ENCODE data around the gene SNRPN. TPM values are rescaled to one million over a fixed set of nuclear protein-coding genes. Genes with fewer than 3 reads are reported as not detected.

SNRPN gene
- total RNA-seq, 6 experiments from 2014 or later = 21.7 to 37.7 (median 30.4) TPM

- no peak for TF ChIP-seq CTCF (IDR thresholded peaks at IDR 0.05)
- TF ChIP-seq POLR2A (IDR thresholded peaks at IDR 0.05) = no peak
- H3K4me3 ChIP-seq = no peak overlapping the region
- no peaks in the 10 kb centered on the region for H3K4me1 ChIP-seq
- no peak for ATAC-seq
- 79% methylated on average over 9 of the region's 9 CpGs for WGBS (ENCODE audit: insufficient coverage, low coverage, low lambda C conversion rate, missing lambda C conversion rate)
- no peak for DNase-seq
- intact Hi-C loops (cut with DNase I) = no loop called here
- no peaks in the 10 kb centered on the region for H3K9me3 ChIP-seq
- no peak overlapping the region for H3K27ac ChIP-seq
- H3K27me3 ChIP-seq = no peaks in the 10 kb centered on the region
- H3K36me3 ChIP-seq = peaks cover 0 to 43% (median 8%) of the 10 kb centered on the region in 4 donors
These were observed 22.9 kb downstream of the SNRPN start for GRCh38 chr15:24977686-24978085.

GRCh38 chr15:24985224-24985623, 30.4 kb downstream of the SNRPN start:
- no peak for DNase-seq
- TF ChIP-seq POLR2A (IDR thresholded peaks at IDR 0.05) (no peak), CTCF (IDR thresholded peaks at IDR 0.05) (no peak)
- ATAC-seq = no peak
- Histone ChIP-seq H3K27me3 (no peaks in the 10 kb centered on the region), H3K4me3 (no peak overlapping the region), H3K9me3 (no peaks in the 10 kb centered on the region), H3K4me1 (no peaks in the 10 kb centered on the region), H3K27ac (no peak overlapping the region), H3K36me3 (peaks cover 0 to 9% (median under 1%) of the 10 kb centered on the region in 4 donors)
- intact Hi-C loops (cut with DNase I) = no loop called here
- 76% methylated on average over 5 of the region's 7 CpGs for WGBS (ENCODE audit: insufficient coverage, low coverage, low lambda C conversion rate, missing lambda C conversion rate)

GRCh38 chr15:24986653-24987052, 31.9 kb downstream of the SNRPN start:
- Histone ChIP-seq H3K4me3 (no peak overlapping the region), H3K36me3 (peaks cover 0 to 8% (median 0%) of the 10 kb centered on the region in 4 donors), H3K27ac (no peak overlapping the region), H3K27me3 (no peaks in the 10 kb centered on the region), H3K9me3 (no peaks in the 10 kb centered on the region), H3K4me1 (no peaks in the 10 kb centered on the region)
- TF ChIP-seq CTCF (IDR thresholded peaks at IDR 0.05) = no peak
- TF ChIP-seq POLR2A (IDR thresholded peaks at IDR 0.05) = no peak
- ATAC-seq (no peak), DNase-seq (no peak)
- intact Hi-C loops (cut with DNase I) = no loop called here
- WGBS (ENCODE audit: insufficient coverage, low coverage, low lambda C conversion rate, missing lambda C conversion rate) = 45% methylated on average over 5 of the region's 6 CpGs

- ATAC-seq (no peak), DNase-seq (no peak)
- Histone ChIP-seq H3K4me1 (no peaks in the 10 kb centered on the region), H3K27me3 (no peaks in the 10 kb centered on the region), H3K36me3 (peaks cover 0 to 6% (median 0%) of the 10 kb centered on the region in 4 donors), H3K27ac (no peak overlapping the region), H3K9me3 (peaks cover 0 to 7% (median 0%) of the 10 kb centered on the region in 4 donors), H3K4me3 (no peak overlapping the region)
- 29% methylated on average over 1 of the region's 1 CpG for WGBS (ENCODE audit: insufficient coverage, low coverage, low lambda C conversion rate, missing lambda C conversion rate)
- no peak for TF ChIP-seq POLR2A (IDR thresholded peaks at IDR 0.05)
- no peak for TF ChIP-seq CTCF (IDR thresholded peaks at IDR 0.05)
- intact Hi-C loops (cut with DNase I) = no loop called here
These were observed 64.6 kb downstream of the SNRPN start for GRCh38 chr15:25019434-25019833.

GRCh38 chr15:25022233-25022632, 67.4 kb downstream of the SNRPN start:
- Histone ChIP-seq H3K4me3 (no peak overlapping the region), H3K4me1 (no peaks in the 10 kb centered on the region), H3K27me3 (no peaks in the 10 kb centered on the region), H3K9me3 (peaks cover 0 to 7% (median 0%) of the 10 kb centered on the region in 4 donors), H3K27ac (no peak overlapping the region), H3K36me3 (peaks cover 0 to 9% (median 0%) of the 10 kb centered on the region in 4 donors)
- WGBS (ENCODE audit: insufficient coverage, low coverage, low lambda C conversion rate, missing lambda C conversion rate) = 70% methylated on average over 2 of the region's 2 CpGs
- TF ChIP-seq CTCF (IDR thresholded peaks at IDR 0.05) = no peak
- TF ChIP-seq POLR2A (IDR thresholded peaks at IDR 0.05) = no peak
- no peak for DNase-seq
- intact Hi-C loops (cut with DNase I) = no loop called here
- no peak for ATAC-seq

Data from right lobe of liver (tissue), 6 donors.